GM13976 (cell line): ENCODE results near the gene HSPB6.

Source experiments
- DNase-seq: peaks from one replicate; pipeline ENCODE4 v3.0.0; 2012; ENCODE audit warnings: low spot score
- CTCF ChIP-seq: IDR thresholded peaks from 2 replicates; pipeline ENCODE4 v1.5.1; 2012; ENCODE audit warnings: borderline replicate concordance, mild to moderate bottlenecking; ENCODE audit not compliant: insufficient read depth; ENCODE audit errors: extremely low read depth, missing control alignments, control extremely low read depth
- in situ Hi-C: fragments of 300-500 bp; cut with MboI; formaldehyde crosslinking; loops from one replicate; pipeline ENCODE4 v1.12.0; 2022; ENCODE audit warnings: low sequenced_read_pairs, mixed read lengths, inconsistent platforms; ENCODE audit not compliant: unreplicated experiment

Gene HSPB6

GRCh38 chr19:35733180-35734125 lies 23.4 kb downstream of the HSPB6 start:
- TF ChIP-seq CTCF: no peak
- in situ Hi-C loops: no loop called here
- no peak for DNase-seq

DNA sequence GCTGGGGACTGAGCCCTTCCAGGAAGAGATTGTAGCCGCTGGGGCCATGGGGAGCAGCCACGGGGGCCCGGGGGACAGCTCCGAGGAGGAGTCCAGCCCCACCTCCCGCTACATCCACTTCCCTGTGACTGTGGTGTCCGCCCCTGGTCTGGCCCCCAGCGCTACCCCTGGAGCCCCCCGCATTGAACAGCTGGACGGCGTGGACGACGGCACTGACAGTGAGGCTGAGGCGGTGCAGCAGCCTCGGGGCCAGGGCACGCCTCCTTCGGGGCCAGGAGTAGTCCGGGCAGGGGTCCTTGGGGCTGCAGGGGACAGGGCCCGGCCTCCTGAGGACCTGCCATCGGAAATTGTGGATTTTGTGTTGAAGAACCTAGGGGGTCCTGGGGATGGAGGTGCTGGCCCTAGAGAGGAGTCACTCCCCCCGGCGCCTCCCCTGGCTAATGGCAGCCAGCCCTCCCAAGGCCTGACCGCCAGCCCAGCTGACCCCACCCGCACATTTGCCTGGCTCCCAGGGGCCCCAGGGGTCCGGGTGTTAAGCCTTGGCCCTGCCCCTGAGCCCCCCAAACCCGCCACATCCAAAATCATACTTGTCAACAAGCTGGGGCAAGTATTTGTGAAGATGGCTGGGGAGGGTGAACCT lies 24.2 kb downstream of the HSPB6 start:
- in situ Hi-C loops: no loop called here
- TF ChIP-seq CTCF: no peak
- DNase-seq: no peak

DNA sequence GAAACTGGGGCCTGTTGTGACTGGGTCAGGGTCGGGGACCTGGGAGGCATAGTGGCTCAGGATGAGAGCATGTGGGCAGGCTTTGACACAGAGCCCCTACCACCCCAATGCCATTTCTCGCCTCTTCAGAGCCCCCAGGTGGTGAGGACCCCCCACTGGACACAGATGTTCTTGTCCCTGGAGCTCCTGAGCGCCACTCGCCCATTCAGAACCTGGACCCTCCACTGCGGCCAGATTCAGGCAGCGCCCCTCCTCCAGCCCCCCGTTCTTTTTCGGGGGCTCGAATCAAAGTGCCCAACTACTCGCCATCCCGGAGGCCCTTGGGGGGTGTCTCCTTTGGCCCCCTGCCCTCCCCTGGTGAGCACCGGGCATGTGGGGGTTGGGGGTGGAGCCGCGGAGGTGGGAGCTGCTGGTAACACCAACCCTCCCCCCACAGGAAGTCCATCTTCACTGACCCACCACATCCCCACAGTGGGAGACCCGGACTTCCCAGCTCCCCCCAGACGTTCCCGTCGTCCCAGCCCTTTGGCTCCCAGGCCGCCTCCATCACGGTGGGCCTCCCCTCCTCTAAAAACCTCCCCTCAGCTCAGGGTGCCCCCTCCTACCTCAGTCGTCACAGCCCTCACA lies 24.9 kb downstream of the HSPB6 start:
- TF ChIP-seq CTCF: no peak
- in situ Hi-C loops: no loop called here
- no peak for DNase-seq

DNA sequence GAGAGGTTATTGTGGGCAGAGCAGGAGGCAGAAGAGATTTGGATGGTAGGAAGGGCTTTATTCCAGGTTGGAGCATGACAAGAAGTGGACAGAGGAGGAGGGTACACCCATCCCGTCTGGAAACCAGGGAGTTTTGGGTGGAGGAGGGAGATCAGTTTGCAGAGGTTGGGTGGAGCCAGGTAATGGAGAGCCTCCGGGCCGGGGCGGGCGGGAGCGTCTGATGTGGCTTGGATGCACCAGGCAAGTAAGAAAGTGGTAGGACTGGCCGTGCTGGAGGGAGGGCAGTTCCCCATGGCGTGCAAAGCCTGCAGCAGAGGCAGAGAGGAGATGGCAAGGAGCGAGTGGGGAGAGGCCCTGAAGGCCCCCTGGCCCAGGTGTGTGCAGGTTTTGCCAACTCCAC lies 25.5 kb downstream of the HSPB6 start:
- TF ChIP-seq CTCF: no peak
- in situ Hi-C loops: no loop called here
- no peak for DNase-seq

- TF ChIP-seq CTCF: no peak
- in situ Hi-C loops: no loop called here
- DNase-seq: no peak
Observed at GRCh38 chr19:35730326-35730725, 26.5 kb downstream of the HSPB6 start.

DNA sequence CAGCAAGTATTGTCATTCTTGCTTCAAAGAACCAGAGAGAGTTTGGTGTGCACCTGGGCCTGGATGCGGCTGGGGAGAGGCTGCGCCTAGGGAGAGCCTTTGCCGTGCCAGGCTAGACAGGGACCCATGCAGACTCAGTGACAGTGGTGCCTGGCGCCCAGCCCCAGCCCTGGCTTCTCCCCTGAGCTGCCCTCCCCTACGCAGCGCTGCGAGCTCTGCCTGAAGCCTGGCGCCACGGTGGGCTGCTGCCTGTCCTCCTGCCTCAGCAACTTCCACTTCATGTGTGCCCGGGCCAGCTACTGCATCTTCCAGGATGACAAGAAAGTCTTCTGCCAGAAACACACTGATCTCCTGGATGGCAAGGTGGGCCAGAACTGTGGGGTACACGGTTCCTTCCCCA lies 27.1 kb downstream of the HSPB6 start:
- in situ Hi-C loops: no loop called here
- DNase-seq: no peak
- no peak for TF ChIP-seq CTCF
